GM19351 (cell line): ENCODE measurements around the gene STARD3.
A peak's percentile ranks its signal among the peaks of the same experiment; 100 is the strongest.

Source experiments
- ATAC-seq: cut with Tn5 transposase; IDR thresholded peaks from one replicate; pipeline ENCODE4 v1.9.1; 2021; ENCODE audit warnings: mild to moderate bottlenecking, moderate library complexity; ENCODE audit not compliant: unreplicated experiment

Gene STARD3

GRCh38 chr17:39669897-39670735 lies 33.2 kb downstream of the STARD3 start:
- ATAC-seq: no peak

GRCh38 chr17:39670746-39671145 lies 33.8 kb downstream of the STARD3 start:
- no peak for ATAC-seq

- ATAC-seq: no peak
Observed at GRCh38 chr17:39671651-39672521, 34.9 kb downstream of the STARD3 start.

GRCh38 chr17:39672522-39673334 lies 35.8 kb downstream of the STARD3 start:
- ATAC-seq: no peak

- ATAC-seq: no peak
Observed at GRCh38 chr17:39673335-39674081, 36.6 kb downstream of the STARD3 start.

- no peak for ATAC-seq
Observed at GRCh38 chr17:39674179-39674578, 37.2 kb downstream of the STARD3 start.

GRCh38 chr17:39674702-39675389 lies 37.9 kb downstream of the STARD3 start:
- no peak for ATAC-seq

GRCh38 chr17:39675390-39676082 lies 38.6 kb downstream of the STARD3 start:
- no peak for ATAC-seq

GRCh38 chr17:39676198-39676819 lies 39.4 kb downstream of the STARD3 start:
- peak; percentile 63 for ATAC-seq

GRCh38 chr17:39677072-39677471 lies 40.1 kb downstream of the STARD3 start:
- no peak for ATAC-seq

GRCh38 chr17:39677542-39678339 lies 40.8 kb downstream of the STARD3 start:
- no peak for ATAC-seq

GRCh38 chr17:39678340-39679116 lies 41.6 kb downstream of the STARD3 start:
- no peak for ATAC-seq

- no peak for ATAC-seq
Observed at GRCh38 chr17:39679521-39680192, 42.7 kb downstream of the STARD3 start.

GRCh38 chr17:39683295-39683939 lies 46.5 kb downstream of the STARD3 start:
- ATAC-seq: no peak

GRCh38 chr17:39684369-39685192 lies 47.6 kb downstream of the STARD3 start:
- ATAC-seq: no peak
